Smooth muscle cell (in vitro differentiated cells): ENCODE measurements around the gene DPH3. TPM values are rescaled to one million over a fixed set of nuclear protein-coding genes. Genes with fewer than 3 reads are reported as not detected.

Experiments
- DNase-seq: peaks from one replicate; lab custom pipeline; 2025; ENCODE audit not compliant: unreplicated experiment; lab: John Stamatoyannopoulos, UW
- H2AFZ ChIP-seq: fragments of 200-600 bp; sonication (generic); 2 replicates; pipeline ENCODE4 v1.6.0; 2016; ENCODE audit warnings: antibody characterized with exemption, low read depth, mild to moderate bottlenecking
- H3F3A ChIP-seq: fragments of 200-600 bp; sonication (generic); 2 replicates; pipeline ENCODE4 v1.6.0; 2017; ENCODE audit warnings: antibody characterized with exemption, low read depth
- H3K27ac ChIP-seq: fragments of 200-600 bp; sonication (generic); 2 replicates; pipeline ENCODE4 v1.5.1; 2016; ENCODE audit warnings: low read depth, mild to moderate bottlenecking
- H3K27me3 ChIP-seq: fragments of 200-600 bp; sonication (generic); 2 replicates; pipeline ENCODE4 v1.6.1; 2016; ENCODE audit warnings: low read depth, mild to moderate bottlenecking
- H3K36me3 ChIP-seq: fragments of 200-600 bp; sonication (generic); 2 replicates; pipeline ENCODE4 v1.5.1; 2016; ENCODE audit warnings: low read depth
- H3K4me1 ChIP-seq: fragments of 200-600 bp; sonication (generic); 2 replicates; pipeline ENCODE4 v1.5.1; 2016; ENCODE audit warnings: low read depth
- H3K4me2 ChIP-seq: fragments of 200-600 bp; sonication (generic); 2 replicates; pipeline ENCODE4 v1.6.0; 2016; ENCODE audit warnings: mild to moderate bottlenecking
- H3K4me3 ChIP-seq: fragments of 200-600 bp; sonication (generic); 2 replicates; pipeline ENCODE4 v1.5.1; 2016; ENCODE audit warnings: mild to moderate bottlenecking
- H3K79me2 ChIP-seq: fragments of 200-600 bp; sonication (generic); 2 replicates; pipeline ENCODE4 v1.6.0; 2016; ENCODE audit warnings: low read depth, mild to moderate bottlenecking
- H3K9ac ChIP-seq: fragments of 200-600 bp; sonication (generic); 2 replicates; pipeline ENCODE4 v1.6.0; 2016; ENCODE audit warnings: low read depth
- H3K9me3 ChIP-seq: fragments of 200-600 bp; sonication (generic); replicated peaks from 2 replicates; pipeline ENCODE4 v1.5.1; 2016; ENCODE audit warnings: low read depth
- H4K20me1 ChIP-seq: fragments of 200-600 bp; sonication (generic); 2 replicates; pipeline ENCODE4 v1.6.0; 2016; ENCODE audit warnings: low read depth
- WGBS: methylation state at CpG from one replicate; pipeline ENCODE4 v1.1.7; 2016; ENCODE audit warnings: low lambda C conversion rate; 5-methylcytosine and 5-hydroxymethylcytosine counted together
- polyA plus RNA-seq: library from polyadenylated mRNA; unstranded; fragments of >200 nt; fragmentation: Nextera tagmentation; extraction: Ambion mirVana; gene quantifications from 2 replicates; pipeline ENCODE4 v1.2.1, GENCODE V29; 2016
- total RNA-seq: library from RNA; depleted of rRNA; stranded (reverse); fragments of >200 nt; gene quantifications from 2 replicates; pipeline ENCODE4 v1.2.3, GENCODE V29; 2014
- TF ChIP-seq, protein P1 (sequence below): fragments of 200-600 bp; sonication (generic); IDR thresholded peaks from 2 replicates; pipeline ENCODE4 v1.5.1; 2017; ENCODE audit warnings: borderline replicate concordance, mild to moderate bottlenecking, antibody characterized with exemption; ENCODE audit not compliant: insufficient read depth, poor library complexity, severe bottlenecking

DPH3 gene
- total and polyA plus RNA-seq, 2 experiments from 2014 or later = 44.7 to 69.5 TPM

GRCh38 chr3:16245609-16246008 lies 19.1 kb downstream of the DPH3 start:
- Histone ChIP-seq H4K20me1 (no peaks in the 10 kb centered on the region), H3K9me3 (no peaks in the 10 kb centered on the region), H3K27me3 (no peaks in the 10 kb centered on the region), H3K4me2 (no peak overlapping the region), H3K4me3 (no peak overlapping the region), H3K36me3 (no peaks in the 10 kb centered on the region), H3K4me1 (no peaks in the 10 kb centered on the region), H2AFZ (no peak overlapping the region), H3F3A (peaks cover 8% of the 10 kb centered on the region), H3K9ac (no peak overlapping the region), H3K79me2 (no peaks in the 10 kb centered on the region), H3K27ac (no peak overlapping the region)
- WGBS = 97% methylated on average over 3 of the region's 3 CpGs
- no peak for DNase-seq
- TF ChIP-seq, protein P1, sequence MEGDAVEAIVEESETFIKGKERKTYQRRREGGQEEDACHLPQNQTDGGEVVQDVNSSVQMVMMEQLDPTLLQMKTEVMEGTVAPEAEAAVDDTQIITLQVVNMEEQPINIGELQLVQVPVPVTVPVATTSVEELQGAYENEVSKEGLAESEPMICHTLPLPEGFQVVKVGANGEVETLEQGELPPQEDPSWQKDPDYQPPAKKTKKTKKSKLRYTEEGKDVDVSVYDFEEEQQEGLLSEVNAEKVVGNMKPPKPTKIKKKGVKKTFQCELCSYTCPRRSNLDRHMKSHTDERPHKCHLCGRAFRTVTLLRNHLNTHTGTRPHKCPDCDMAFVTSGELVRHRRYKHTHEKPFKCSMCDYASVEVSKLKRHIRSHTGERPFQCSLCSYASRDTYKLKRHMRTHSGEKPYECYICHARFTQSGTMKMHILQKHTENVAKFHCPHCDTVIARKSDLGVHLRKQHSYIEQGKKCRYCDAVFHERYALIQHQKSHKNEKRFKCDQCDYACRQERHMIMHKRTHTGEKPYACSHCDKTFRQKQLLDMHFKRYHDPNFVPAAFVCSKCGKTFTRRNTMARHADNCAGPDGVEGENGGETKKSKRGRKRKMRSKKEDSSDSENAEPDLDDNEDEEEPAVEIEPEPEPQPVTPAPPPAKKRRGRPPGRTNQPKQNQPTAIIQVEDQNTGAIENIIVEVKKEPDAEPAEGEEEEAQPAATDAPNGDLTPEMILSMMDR = no peak

DNA sequence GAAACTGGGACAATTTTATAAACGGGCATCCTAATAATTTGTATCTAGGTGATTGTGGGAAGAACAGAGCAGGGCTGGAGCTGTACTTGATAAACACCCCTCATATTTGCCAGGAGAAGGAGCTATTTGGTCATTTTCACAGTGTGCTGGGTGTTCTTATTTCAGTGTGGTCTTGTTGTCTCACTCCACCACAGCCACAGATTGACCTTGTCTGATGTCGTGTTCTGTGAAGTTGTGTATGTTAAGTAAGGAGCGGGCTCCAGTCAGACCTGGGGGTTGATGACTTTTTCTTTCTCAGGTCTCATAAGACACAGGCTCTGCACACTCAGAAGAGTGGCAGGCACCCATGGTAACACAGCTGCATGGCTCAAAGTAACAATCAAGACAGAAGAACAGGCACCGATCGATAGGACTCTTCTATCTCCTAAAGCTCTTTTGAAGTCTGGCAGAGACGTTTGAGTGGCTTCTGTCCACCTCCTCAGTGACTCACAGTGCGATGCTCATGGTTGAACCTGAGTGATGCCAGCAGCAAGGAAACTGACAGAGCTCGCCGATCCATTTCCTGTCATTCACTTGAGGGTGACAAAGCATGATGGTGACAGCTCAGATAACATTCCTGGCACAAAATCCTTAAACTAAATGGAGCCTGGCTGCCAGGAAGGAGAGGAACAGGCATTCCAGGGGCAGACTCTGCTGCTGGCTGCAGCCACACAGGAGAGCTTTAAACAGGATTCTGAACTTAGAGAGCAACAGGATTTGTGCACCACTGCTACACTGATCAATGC lies 20.8 kb downstream of the DPH3 start:
- WGBS = 32% methylated on average over 9 of the region's 9 CpGs
- H3K4me1 ChIP-seq = peaks cover 11% of the 10 kb centered on the region
- no peaks in the 10 kb centered on the region for H4K20me1 ChIP-seq
- TF ChIP-seq, protein P1 = no peak
- no peak overlapping the region for H3K4me3 ChIP-seq
- H3F3A ChIP-seq = peaks cover 12% of the 10 kb centered on the region
- H3K27me3 ChIP-seq = no peaks in the 10 kb centered on the region
- peak overlapping the region; percentile 8 for H3K4me2 ChIP-seq
- no peaks in the 10 kb centered on the region for H3K9me3 ChIP-seq
- no peaks in the 10 kb centered on the region for H3K79me2 ChIP-seq
- H3K36me3 ChIP-seq = no peaks in the 10 kb centered on the region
- H3K27ac ChIP-seq = no peak overlapping the region
- no peak overlapping the region for H3K9ac ChIP-seq
- DNase-seq = no peak
- H2AFZ ChIP-seq = no peak overlapping the region

GRCh38 chr3:16242177-16242576 lies 22.6 kb downstream of the DPH3 start:
- Histone ChIP-seq H3F3A (peaks cover 12% of the 10 kb centered on the region), H3K4me1 (peaks cover 11% of the 10 kb centered on the region), H3K27ac (no peak overlapping the region), H2AFZ (no peak overlapping the region), H3K27me3 (no peaks in the 10 kb centered on the region), H3K79me2 (no peaks in the 10 kb centered on the region), H3K9me3 (no peaks in the 10 kb centered on the region), H3K9ac (no peak overlapping the region), H3K4me3 (no peak overlapping the region), H4K20me1 (no peaks in the 10 kb centered on the region), H3K4me2 (no peak overlapping the region), H3K36me3 (no peaks in the 10 kb centered on the region)
- WGBS = 70% methylated on average over 5 of the region's 5 CpGs
- no peak for DNase-seq
- TF ChIP-seq, protein P1 = no peak

- Histone ChIP-seq H3K4me2 (no peak overlapping the region), H4K20me1 (no peaks in the 10 kb centered on the region), H2AFZ (no peak overlapping the region), H3K4me1 (peaks cover 11% of the 10 kb centered on the region), H3K9me3 (no peaks in the 10 kb centered on the region), H3K79me2 (no peaks in the 10 kb centered on the region), H3K27me3 (no peaks in the 10 kb centered on the region), H3K27ac (no peak overlapping the region), H3K36me3 (no peaks in the 10 kb centered on the region), H3F3A (peaks cover 12% of the 10 kb centered on the region), H3K9ac (no peak overlapping the region), H3K4me3 (no peak overlapping the region)
- 97% methylated on average over 5 of the region's 5 CpGs for WGBS
- DNase-seq = no peak
- TF ChIP-seq, protein P1 = no peak
These were observed 23.5 kb downstream of the DPH3 start for GRCh38 chr3:16241225-16241624.
